OCI-LY7 (cell line): ENCODE results near the gene CPA3. TPM values are rescaled to one million over a fixed set of nuclear protein-coding genes. Genes with fewer than 3 reads are reported as not detected.

Experiments used
- BruUV-seq: library from RNA; stranded (reverse); fragments of 400-500 nt; replicated peaks from 2 replicates; lab custom pipeline; 2021; lab: Mats Ljungman, UMichigan
- CTCF ChIA-PET: fragments of 300-600 bp; sonication (Branson Sonifier 250); formaldehyde crosslinking; loops from one replicate; lab custom pipeline; 2022; ENCODE audit warnings: antibody characterized with exemption; ENCODE audit not compliant: unreplicated experiment; lab: Charles Lee
- POLR2A ChIA-PET: fragments of 300-600 bp; sonication (Branson Sonifier 250); formaldehyde crosslinking; loops from one replicate; lab custom pipeline; 2022; ENCODE audit warnings: antibody characterized with exemption; lab: Charles Lee
- DNase-seq: peaks from one replicate; pipeline ENCODE4 v3.0.0-alpha.2; 2015; ENCODE audit warnings: low spot score
- H2AFZ ChIP-seq: fragments of 200-600 bp; sonication (generic), shearing (Covaris generic); 2 replicates; pipeline ENCODE4 v1.6.1; 2014; ENCODE audit warnings: mild to moderate bottlenecking, antibody characterized with exemption, low read length, moderate library complexity
- H3K27ac ChIP-seq: fragments of 200-600 bp; sonication (generic); 2 replicates; pipeline ENCODE4 v1.5.1; 2014; ENCODE audit warnings: mixed run types, low read depth, mild to moderate bottlenecking, moderate library complexity, low read length, inconsistent platforms; ENCODE audit not compliant: poor library complexity, severe bottlenecking
- H3K36me3 ChIP-seq: fragments of 200-600 bp; sonication (generic); 2 replicates; pipeline ENCODE4 v1.6.1; 2014; ENCODE audit warnings: mild to moderate bottlenecking, antibody characterized with exemption, low read length, moderate library complexity, mixed read lengths; ENCODE audit not compliant: insufficient read depth
- H3K4me1 ChIP-seq: fragments of 200-600 bp; sonication (generic); 2 replicates; pipeline ENCODE4 v1.5.1; 2014; ENCODE audit warnings: mild to moderate bottlenecking, low read length; ENCODE audit not compliant: insufficient read depth, poor library complexity, severe bottlenecking
- H3K4me2 ChIP-seq: fragments of 200-600 bp; sonication (generic); 2 replicates; pipeline ENCODE4 v1.6.1; 2014; ENCODE audit warnings: mild to moderate bottlenecking, low read length
- H3K4me3 ChIP-seq: fragments of 200-600 bp; sonication (generic); 2 replicates; pipeline ENCODE4 v1.5.1; 2014; ENCODE audit warnings: mild to moderate bottlenecking, low read depth, low read length; ENCODE audit not compliant: poor library complexity, severe bottlenecking
- H3K79me2 ChIP-seq: fragments of 200-600 bp; sonication (generic); 2 replicates; pipeline ENCODE4 v1.6.1; 2016; ENCODE audit warnings: low read depth, mild to moderate bottlenecking, low read length, moderate library complexity, mixed read lengths; ENCODE audit not compliant: insufficient read depth
- H3K9me2 ChIP-seq: fragments of 200-600 bp; sonication (generic); 2 replicates; pipeline ENCODE4 v1.6.1; 2016; ENCODE audit warnings: mild to moderate bottlenecking, low read length, mixed read lengths; ENCODE audit not compliant: insufficient read depth
- H3K9me3 ChIP-seq: fragments of 200-600 bp; sonication (generic); 2 replicates; pipeline ENCODE4 v1.6.1; 2014; ENCODE audit warnings: mild to moderate bottlenecking, mixed run types, low read length, mixed read lengths
- H4K20me1 ChIP-seq: fragments of 200-600 bp; sonication (generic); 2 replicates; pipeline ENCODE4 v1.6.1; 2014; ENCODE audit warnings: mild to moderate bottlenecking, antibody characterized with exemption, low read length, moderate library complexity, mixed read lengths; ENCODE audit not compliant: insufficient read depth
- EZH2phosphoT487 ChIP-seq: fragments of 200-600 bp; sonication (generic); IDR thresholded peaks from 2 replicates; pipeline ENCODE4 v1.6.1; 2018; ENCODE audit warnings: low read depth, borderline replicate concordance, mild to moderate bottlenecking, mixed run types, antibody characterized with exemption, low read length, moderate library complexity, mixed read lengths
- intact Hi-C: fragments of 100-400 bp; cut with micrococcal nuclease; formaldehyde crosslinking; loops from one replicate; pipeline ENCODE4 v1.10.0; 2022; ENCODE audit not compliant: unreplicated experiment
- total RNA-seq, 2 experiments: library from RNA; depleted of rRNA in 1 of 2; stranded (reverse); fragments of >200 nt in 1 of 2; shearing (Covaris generic) in 1 of 2; gene quantifications; 2 replicates each; pipeline ENCODE4 v1.2.3, GENCODE V29; 2014 to 2022
- TF ChIP-seq, protein P1 (sequence below): fragments of 200-600 bp; sonication (generic); conservative IDR thresholded peaks from 2 replicates; pipeline ENCODE4 v1.5.1; 2014; ENCODE audit warnings: mild to moderate bottlenecking, antibody characterized with exemption, low read length, moderate library complexity, mixed read lengths

CPA3 gene
- total RNA-seq, 2 experiments from 2014 or later, result not detected

DNA sequence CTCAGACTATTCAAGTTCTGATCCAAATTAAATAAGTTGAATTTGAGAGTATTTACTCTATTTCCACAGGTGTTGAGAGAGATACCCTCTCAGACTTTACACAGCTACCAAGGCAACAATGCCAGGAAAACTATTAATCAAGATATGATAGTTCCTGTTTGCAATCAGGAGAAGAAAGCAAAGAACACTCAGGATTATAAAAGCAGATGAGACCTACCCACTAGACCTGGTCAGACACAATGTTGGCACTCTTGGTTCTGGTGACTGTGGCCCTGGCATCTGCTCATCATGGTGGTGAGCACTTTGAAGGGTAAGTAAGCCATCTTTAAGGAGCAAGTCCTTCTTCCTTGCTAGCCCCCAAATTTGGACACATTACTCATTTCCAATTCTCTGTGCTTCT is 37.5 kb upstream of the CPA3 start, which contains the start of gene CPB1:
TSS of gene CPB1 (plus strand) at position 227 of the 400 bp plus-strand sequence. CDS start at position 240, 13 bp downstream.
- intact Hi-C loops, result no loop called here
- no peaks in the 10 kb centered on the region for H3K79me2 ChIP-seq
- no peak within 1 kb of the TSS for H3K4me3 ChIP-seq
- DNase-seq, result no peak
- H2AFZ ChIP-seq, result no peak within 1 kb of the TSS
- H3K9me3 ChIP-seq, result no peaks in the 10 kb centered on the region
- no TSS peak for BruUV-seq
- H3K4me1 ChIP-seq, result no peaks in the 10 kb centered on the region
- no peak within 1 kb of the TSS for H3K4me2 ChIP-seq
- ChIA-PET CTCF (no interaction called here), POLR2A (no interaction called here)
- no peaks in the 10 kb centered on the region for H3K9me2 ChIP-seq
- H3K36me3 ChIP-seq, result no peaks in the 10 kb centered on the region
- TF ChIP-seq, protein P1, sequence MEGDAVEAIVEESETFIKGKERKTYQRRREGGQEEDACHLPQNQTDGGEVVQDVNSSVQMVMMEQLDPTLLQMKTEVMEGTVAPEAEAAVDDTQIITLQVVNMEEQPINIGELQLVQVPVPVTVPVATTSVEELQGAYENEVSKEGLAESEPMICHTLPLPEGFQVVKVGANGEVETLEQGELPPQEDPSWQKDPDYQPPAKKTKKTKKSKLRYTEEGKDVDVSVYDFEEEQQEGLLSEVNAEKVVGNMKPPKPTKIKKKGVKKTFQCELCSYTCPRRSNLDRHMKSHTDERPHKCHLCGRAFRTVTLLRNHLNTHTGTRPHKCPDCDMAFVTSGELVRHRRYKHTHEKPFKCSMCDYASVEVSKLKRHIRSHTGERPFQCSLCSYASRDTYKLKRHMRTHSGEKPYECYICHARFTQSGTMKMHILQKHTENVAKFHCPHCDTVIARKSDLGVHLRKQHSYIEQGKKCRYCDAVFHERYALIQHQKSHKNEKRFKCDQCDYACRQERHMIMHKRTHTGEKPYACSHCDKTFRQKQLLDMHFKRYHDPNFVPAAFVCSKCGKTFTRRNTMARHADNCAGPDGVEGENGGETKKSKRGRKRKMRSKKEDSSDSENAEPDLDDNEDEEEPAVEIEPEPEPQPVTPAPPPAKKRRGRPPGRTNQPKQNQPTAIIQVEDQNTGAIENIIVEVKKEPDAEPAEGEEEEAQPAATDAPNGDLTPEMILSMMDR, result no peak
- TF ChIP-seq EZH2phosphoT487, result no peak
- H4K20me1 ChIP-seq, result no peaks in the 10 kb centered on the region
- no peak within 1 kb of the TSS for H3K27ac ChIP-seq

GRCh38 chr3:148828136-148828690 is 36.9 kb upstream of the CPA3 start:
- Histone ChIP-seq H3K4me3 (no peak overlapping the region), H3K36me3 (no peaks in the 10 kb centered on the region), H3K9me3 (no peaks in the 10 kb centered on the region), H3K27ac (no peak overlapping the region), H4K20me1 (no peaks in the 10 kb centered on the region), H3K79me2 (no peaks in the 10 kb centered on the region), H3K4me1 (no peaks in the 10 kb centered on the region), H2AFZ (no peak overlapping the region), H3K9me2 (no peaks in the 10 kb centered on the region), H3K4me2 (no peak overlapping the region)
- intact Hi-C loops, result no loop called here
- TF ChIP-seq, protein P1, result no peak
- TF ChIP-seq EZH2phosphoT487, result no peak
- POLR2A ChIA-PET, result interaction anchor here (0.6 to 0.7 kb wide), 2 partner anchors 8 to 30 kb away, joined by 3 read pairs; no protein-coding TSS in a partner anchor
- CTCF ChIA-PET, result no interaction called here
- no peak for DNase-seq
- no TSS peak for BruUV-seq

GRCh38 chr3:148829926-148830325 is 35.2 kb upstream of the CPA3 start:
- no peaks in the 10 kb centered on the region for H3K9me3 ChIP-seq
- H3K79me2 ChIP-seq, result no peaks in the 10 kb centered on the region
- no peak overlapping the region for H3K4me3 ChIP-seq
- no peak for DNase-seq
- TF ChIP-seq, protein P1, result no peak
- no peak for TF ChIP-seq EZH2phosphoT487
- intact Hi-C loops, result no loop called here
- ChIA-PET CTCF (no interaction called here), POLR2A (interaction anchor here (1.1 kb wide), 1 partner anchor 8 kb away, joined by 5 read pairs; no protein-coding TSS in a partner anchor)
- no TSS peak for BruUV-seq
- H3K4me1 ChIP-seq, result no peaks in the 10 kb centered on the region
- H3K4me2 ChIP-seq, result no peak overlapping the region
- no peaks in the 10 kb centered on the region for H4K20me1 ChIP-seq
- H2AFZ ChIP-seq, result no peak overlapping the region
- H3K27ac ChIP-seq, result no peak overlapping the region
- H3K36me3 ChIP-seq, result no peaks in the 10 kb centered on the region
- H3K9me2 ChIP-seq, result no peaks in the 10 kb centered on the region
